ENCODE data around the gene ATP6V1F.

ATP6V1F gene

GRCh38 chr7:128875523-128875948, 12.9 kb downstream of the ATP6V1F start:
- Mint-ChIP-seq H3K9me3 (no peaks in the 10 kb centered on the region), H3K27me3 (peaks cover 21% of the 10 kb centered on the region), H3K4me3 (no peak overlapping the region), H3K27ac (no peak overlapping the region), H3K36me3 (ENCODE audit: low read depth) (no peaks in the 10 kb centered on the region), H3K4me1 (ENCODE audit: low read depth) (no peaks in the 10 kb centered on the region)
- intact Hi-C loops (cut with micrococcal nuclease) = no loop called here

GRCh38 chr7:128876127-128876526, 13.5 kb downstream of the ATP6V1F start:
- intact Hi-C loops (cut with micrococcal nuclease) = no loop called here
- Mint-ChIP-seq H3K9me3 (no peaks in the 10 kb centered on the region), H3K36me3 (ENCODE audit: low read depth) (no peaks in the 10 kb centered on the region), H3K4me3 (no peak overlapping the region), H3K27me3 (peaks cover 15% of the 10 kb centered on the region), H3K4me1 (ENCODE audit: low read depth) (no peaks in the 10 kb centered on the region), H3K27ac (no peak overlapping the region)

GRCh38 chr7:128876586-128876977, 13.9 kb downstream of the ATP6V1F start:
- H3K36me3 Mint-ChIP-seq (ENCODE audit: low read depth) = no peaks in the 10 kb centered on the region
- H3K4me1 Mint-ChIP-seq (ENCODE audit: low read depth) = no peaks in the 10 kb centered on the region
- H3K4me3 Mint-ChIP-seq = no peak overlapping the region
- H3K9me3 Mint-ChIP-seq = no peaks in the 10 kb centered on the region
- intact Hi-C loops (cut with micrococcal nuclease) = no loop called here
- peaks cover 15% of the 10 kb centered on the region for H3K27me3 Mint-ChIP-seq
- H3K27ac Mint-ChIP-seq = no peak overlapping the region

- Mint-ChIP-seq H3K27me3 (peaks cover 12% of the 10 kb centered on the region), H3K9me3 (no peaks in the 10 kb centered on the region), H3K36me3 (ENCODE audit: low read depth) (no peaks in the 10 kb centered on the region), H3K4me1 (ENCODE audit: low read depth) (no peaks in the 10 kb centered on the region), H3K4me3 (no peak overlapping the region), H3K27ac (no peak overlapping the region)
- intact Hi-C loops (cut with micrococcal nuclease) = no loop called here
Observed at GRCh38 chr7:128876978-128877755, 14.5 kb downstream of the ATP6V1F start.

- Mint-ChIP-seq H3K36me3 (ENCODE audit: low read depth) (no peaks in the 10 kb centered on the region), H3K4me1 (ENCODE audit: low read depth) (no peaks in the 10 kb centered on the region)
Observed at GRCh38 chr7:128877756-128878120, 15.1 kb downstream of the ATP6V1F start.

GRCh38 chr7:128878226-128879105, 15.8 kb downstream of the ATP6V1F start:
- Mint-ChIP-seq H3K36me3 (ENCODE audit: low read depth) (no peaks in the 10 kb centered on the region), H3K9me3 (no peaks in the 10 kb centered on the region), H3K27me3 (peaks cover 5% of the 10 kb centered on the region), H3K27ac (no peak overlapping the region), H3K4me1 (ENCODE audit: low read depth) (peaks cover 2% of the 10 kb centered on the region), H3K4me3 (no peak overlapping the region)
- intact Hi-C loops (cut with micrococcal nuclease) = no loop called here

More at GRCh38 chr7:128877756-128878120, 15.1 kb downstream of the ATP6V1F start:
- intact Hi-C loops (cut with micrococcal nuclease) = no loop called here
- H3K27ac Mint-ChIP-seq = no peak overlapping the region
- H3K9me3 Mint-ChIP-seq = no peaks in the 10 kb centered on the region
- peaks cover 9% of the 10 kb centered on the region for H3K27me3 Mint-ChIP-seq
- H3K4me3 Mint-ChIP-seq = no peak overlapping the region

GRCh38 chr7:128879461-128879938, 16.8 kb downstream of the ATP6V1F start:
- no peaks in the 10 kb centered on the region for H3K9me3 Mint-ChIP-seq
- intact Hi-C loops (cut with micrococcal nuclease) = no loop called here
- no peak overlapping the region for H3K27ac Mint-ChIP-seq
- H3K36me3 Mint-ChIP-seq (ENCODE audit: low read depth) = no peaks in the 10 kb centered on the region
- H3K27me3 Mint-ChIP-seq = peaks cover 5% of the 10 kb centered on the region
- H3K4me1 Mint-ChIP-seq (ENCODE audit: low read depth) = peaks cover 5% of the 10 kb centered on the region
- H3K4me3 Mint-ChIP-seq = no peak overlapping the region

- peaks cover 7% of the 10 kb centered on the region for H3K27me3 Mint-ChIP-seq
- no peaks in the 10 kb centered on the region for H3K36me3 Mint-ChIP-seq (ENCODE audit: low read depth)
- H3K4me1 Mint-ChIP-seq (ENCODE audit: low read depth) = peaks cover 5% of the 10 kb centered on the region
- intact Hi-C loops (cut with micrococcal nuclease) = loop anchor here (2.0 to 5.0 kb wide), 3 partner anchors 38 to 403 kb away; partner anchors contain the start of gene METTL2B
- no peaks in the 10 kb centered on the region for H3K9me3 Mint-ChIP-seq
- no peak overlapping the region for H3K27ac Mint-ChIP-seq
- no peak overlapping the region for H3K4me3 Mint-ChIP-seq
Observed at GRCh38 chr7:128879939-128880746, 17.5 kb downstream of the ATP6V1F start.

- H3K4me1 Mint-ChIP-seq (ENCODE audit: low read depth) = peaks cover 5% of the 10 kb centered on the region
- peaks cover 12% of the 10 kb centered on the region for H3K27me3 Mint-ChIP-seq
- no peaks in the 10 kb centered on the region for H3K36me3 Mint-ChIP-seq (ENCODE audit: low read depth)
- H3K9me3 Mint-ChIP-seq = no peaks in the 10 kb centered on the region
- intact Hi-C loops (cut with micrococcal nuclease) = loop anchor here (2.0 to 5.0 kb wide), 3 partner anchors 39 to 404 kb away; partner anchors contain the start of gene METTL2B
- no peak overlapping the region for H3K4me3 Mint-ChIP-seq
- no peak overlapping the region for H3K27ac Mint-ChIP-seq
Observed at GRCh38 chr7:128880791-128881457, 18.3 kb downstream of the ATP6V1F start.

GRCh38 chr7:128881458-128882125, 18.9 kb downstream of the ATP6V1F start:
- H3K27ac Mint-ChIP-seq = no peak overlapping the region
- H3K27me3 Mint-ChIP-seq = peaks cover 14% of the 10 kb centered on the region
- H3K9me3 Mint-ChIP-seq = no peaks in the 10 kb centered on the region
- no peak overlapping the region for H3K4me3 Mint-ChIP-seq
- intact Hi-C loops (cut with micrococcal nuclease) = loop anchor here (2.0 to 5.0 kb wide), 3 partner anchors 39 to 404 kb away; partner anchors contain the start of gene METTL2B
- no peaks in the 10 kb centered on the region for H3K36me3 Mint-ChIP-seq (ENCODE audit: low read depth)
- H3K4me1 Mint-ChIP-seq (ENCODE audit: low read depth) = peaks cover 5% of the 10 kb centered on the region

GRCh38 chr7:128882134-128882533, 19.5 kb downstream of the ATP6V1F start:
- intact Hi-C loops (cut with micrococcal nuclease) = loop anchor here (5.0 kb wide), 2 partner anchors 40 to 405 kb away; partner anchors contain the start of gene METTL2B
- Mint-ChIP-seq H3K4me1 (ENCODE audit: low read depth) (peaks cover 5% of the 10 kb centered on the region), H3K36me3 (ENCODE audit: low read depth) (no peaks in the 10 kb centered on the region)

GRCh38 chr7:128883622-128884448, 21.2 kb downstream of the ATP6V1F start:
- intact Hi-C loops (cut with micrococcal nuclease) = loop anchor here (5.0 kb wide), 2 partner anchors 42 to 407 kb away; partner anchors contain the start of gene METTL2B
- Mint-ChIP-seq H3K27me3 (peaks cover 16% of the 10 kb centered on the region), H3K9me3 (no peaks in the 10 kb centered on the region), H3K27ac (no peak overlapping the region), H3K4me3 (no peak overlapping the region), H3K4me1 (ENCODE audit: low read depth) (peaks cover 5% of the 10 kb centered on the region), H3K36me3 (ENCODE audit: low read depth) (no peaks in the 10 kb centered on the region)

More at GRCh38 chr7:128882134-128882533, 19.5 kb downstream of the ATP6V1F start:
- Mint-ChIP-seq H3K27ac (no peak overlapping the region), H3K4me3 (no peak overlapping the region), H3K27me3 (peaks cover 16% of the 10 kb centered on the region), H3K9me3 (no peaks in the 10 kb centered on the region)

Data from dendritic cell treated with granulocyte-macrophage colony-stimulating factor and Interleukin-4, amounts not matched to agents 40 ng/mL and 50 ng/mL, for 4 days (primary cell).